HG03439 (cell line): Measurements from ENCODE around the gene PRDM2.

ENCODE experiments used
- ATAC-seq: cut with Tn5 transposase; IDR thresholded peaks from one replicate; pipeline ENCODE4 v1.9.1; 2021; ENCODE audit warnings: mild to moderate bottlenecking, moderate library complexity; ENCODE audit not compliant: unreplicated experiment

The PRDM2 gene

GRCh38 chr1:13829152-13829769 lies 129.3 kb downstream of the PRDM2 start:
- no peak for ATAC-seq

GRCh38 chr1:13830170-13830569 lies 130.2 kb downstream of the PRDM2 start:
- ATAC-seq = no peak

GRCh38 chr1:13830616-13831280 lies 130.8 kb downstream of the PRDM2 start:
- no peak for ATAC-seq

- ATAC-seq = no peak
These were observed 132.1 kb downstream of the PRDM2 start for GRCh38 chr1:13832100-13832499.

GRCh38 chr1:13832536-13832935 lies 132.5 kb downstream of the PRDM2 start:
- no peak for ATAC-seq

GRCh38 chr1:13836136-13836535 lies 136.1 kb downstream of the PRDM2 start:
- ATAC-seq = no peak

- no peak for ATAC-seq
These were observed 136.6 kb downstream of the PRDM2 start for GRCh38 chr1:13836631-13837030.

- ATAC-seq = no peak
These were observed 138.2 kb downstream of the PRDM2 start for GRCh38 chr1:13838236-13838635.

GRCh38 chr1:13842497-13842896 lies 142.5 kb downstream of the PRDM2 start:
- ATAC-seq = no peak

- ATAC-seq = no peak
These were observed 151.7 kb downstream of the PRDM2 start for GRCh38 chr1:13851726-13852125.

- ATAC-seq = no peak
These were observed 155.6 kb downstream of the PRDM2 start for GRCh38 chr1:13855554-13855953.

- ATAC-seq = no peak
These were observed 160.0 kb downstream of the PRDM2 start for GRCh38 chr1:13860031-13860430.

GRCh38 chr1:13864760-13865159 lies 164.8 kb downstream of the PRDM2 start:
- no peak for ATAC-seq

GRCh38 chr1:13865851-13866250 lies 165.9 kb downstream of the PRDM2 start:
- no peak for ATAC-seq

GRCh38 chr1:13867603-13868002 lies 167.6 kb downstream of the PRDM2 start:
- ATAC-seq = no peak

GRCh38 chr1:13869172-13869797 lies 169.3 kb downstream of the PRDM2 start:
- no peak for ATAC-seq

GRCh38 chr1:13871413-13871812 lies 171.4 kb downstream of the PRDM2 start:
- no peak for ATAC-seq

GRCh38 chr1:13871886-13872285 lies 171.9 kb downstream of the PRDM2 start:
- ATAC-seq = no peak

- no peak for ATAC-seq
These were observed 173.0 kb downstream of the PRDM2 start for GRCh38 chr1:13873032-13873431.
